Keratinocyte (primary cell): ENCODE results near the gene PGPEP1. TPM values are rescaled to one million over a fixed set of nuclear protein-coding genes. Genes with fewer than 3 reads are reported as not detected.

Experiments used
- DNase-seq: peaks from one replicate; pipeline ENCODE4 v3.0.0-alpha.2; 2011; ENCODE audit warnings: low read depth, missing footprints, low spot score
- FAIRE-seq: peaks from 2 replicates; lab custom pipeline; 2011; peaks lifted over from hg19 to GRCh38; lab: Jason Lieb, UNC
- H2AFZ ChIP-seq: 2 replicates; pipeline ENCODE4 v1.6.0; 2012; ENCODE audit warnings: low read length, control low read depth, inconsistent platforms; ENCODE audit not compliant: control insufficient read depth
- H3K27ac ChIP-seq: 2 replicates; pipeline ENCODE4 v1.5.1; 2011; ENCODE audit warnings: low read length; ENCODE audit not compliant: control insufficient read depth, insufficient read depth
- H3K27me3 ChIP-seq: 3 replicates; pipeline ENCODE4 v1.6.0; 2011; ENCODE audit warnings: low read length; ENCODE audit not compliant: control insufficient read depth, insufficient read depth; ENCODE audit errors: extremely low read depth
- H3K36me3 ChIP-seq, 2 experiments: 2 replicates in 1 of 2; 3 replicates in 1 of 2; pipeline ENCODE4 v1.5.1; 2011; ENCODE audit warnings: low read length in 2 of 2, mild to moderate bottlenecking in 1 of 2; ENCODE audit not compliant: control insufficient read depth in 2 of 2, insufficient read depth in 2 of 2; ENCODE audit errors: extremely low read depth in 1 of 2
- H3K4me1 ChIP-seq: 3 replicates; pipeline ENCODE4 v1.5.1; 2011; ENCODE audit warnings: low read length; ENCODE audit not compliant: control insufficient read depth, insufficient read depth; ENCODE audit errors: extremely low read depth
- H3K4me2 ChIP-seq: 3 replicates; pipeline ENCODE4 v1.6.0; 2011; ENCODE audit warnings: low read depth, low read length; ENCODE audit not compliant: control insufficient read depth, insufficient read depth; ENCODE audit errors: extremely low read depth
- H3K4me3 ChIP-seq, 3 experiments: fragments of 200-600 bp in 1 of 3; sonication (generic) in 1 of 3; 2 replicates in 2 of 3; 3 replicates in 1 of 3; pipeline ENCODE4 v1.5.1; 2011 to 2016; ENCODE audit warnings: low read length in 3 of 3, mild to moderate bottlenecking in 3 of 3, control low read depth in 2 of 3, inconsistent platforms in 1 of 3, low read depth in 1 of 3, mixed read lengths in 1 of 3, mixed run types in 1 of 3, moderate library complexity in 1 of 3; ENCODE audit not compliant: control insufficient read depth in 2 of 3, insufficient read depth in 2 of 3; ENCODE audit errors: extremely low read depth in 1 of 3
- H3K79me2 ChIP-seq: 2 replicates; pipeline ENCODE4 v1.6.0; 2012; ENCODE audit warnings: low read length; ENCODE audit not compliant: control insufficient read depth, insufficient read depth
- H3K9ac ChIP-seq: 3 replicates; pipeline ENCODE4 v1.6.0; 2011; ENCODE audit warnings: low read length; ENCODE audit not compliant: control insufficient read depth, insufficient read depth; ENCODE audit errors: extremely low read depth
- H3K9me1 ChIP-seq: 3 replicates; pipeline ENCODE4 v1.6.0; 2011; ENCODE audit warnings: low read length; ENCODE audit not compliant: control insufficient read depth, insufficient read depth; ENCODE audit errors: extremely low read depth
- H3K9me3 ChIP-seq: 2 replicates; pipeline ENCODE4 v1.5.1; 2012; ENCODE audit warnings: low read depth, low read length; ENCODE audit not compliant: control insufficient read depth
- H4K20me1 ChIP-seq: 3 replicates; pipeline ENCODE4 v1.6.0; 2011; ENCODE audit warnings: low read length; ENCODE audit not compliant: control insufficient read depth, insufficient read depth; ENCODE audit errors: extremely low read depth
- EZH2 ChIP-seq: IDR thresholded peaks from one replicate; pipeline ENCODE4 v1.6.1; 2012; ENCODE audit warnings: inconsistent platforms, mild to moderate bottlenecking, low read length, moderate library complexity
- dilution Hi-C: fragments of 300-500 bp; cut with MboI; formaldehyde crosslinking; loops from one replicate; pipeline ENCODE4 v1.7.0; 2020; ENCODE audit warnings: low sequenced_read_pairs; ENCODE audit not compliant: extremely low pct_ligation_motif_present
- polyA plus RNA-seq, 5 experiments: library from polyadenylated mRNA; depleted of rRNA in 3 of 5; stranded (reverse) in 3 of 5; stranded (forward) in 1 of 5; unstranded in 1 of 5; fragments of >200 nt; gene quantifications; 1 replicate in 1 of 5; 2 replicates in 3 of 5; 3 replicates in 1 of 5; pipeline versions ENCODE4 v1.2.1 to v1.2.3, GENCODE V29; 2011 to 2012; ENCODE audit warnings: missing spikeins in 2 of 5, low read depth in 1 of 5, low replicate concordance in 1 of 5
- TF ChIP-seq, protein P1 (sequence below), 3 experiments: IDR thresholded peaks in 1 of 3; conservative IDR thresholded peaks in 1 of 3; optimal IDR thresholded peaks in 1 of 3; 2 replicates in 2 of 3; 3 replicates in 1 of 3; pipeline versions ENCODE3 to v1.5.1; 2011; ENCODE audit warnings: low read length in 3 of 3, mild to moderate bottlenecking in 3 of 3, moderate library complexity in 2 of 3, control low read depth in 1 of 3, inconsistent platforms in 1 of 3; ENCODE audit not compliant: insufficient read depth in 2 of 3; ENCODE audit errors: extremely low read depth in 1 of 3

PGPEP1 gene
- polyA plus RNA-seq, 1 donor (not counting 4 experiments of a cell fraction or from before 2014, with no cell fraction given) = 5.6 TPM

DNA sequence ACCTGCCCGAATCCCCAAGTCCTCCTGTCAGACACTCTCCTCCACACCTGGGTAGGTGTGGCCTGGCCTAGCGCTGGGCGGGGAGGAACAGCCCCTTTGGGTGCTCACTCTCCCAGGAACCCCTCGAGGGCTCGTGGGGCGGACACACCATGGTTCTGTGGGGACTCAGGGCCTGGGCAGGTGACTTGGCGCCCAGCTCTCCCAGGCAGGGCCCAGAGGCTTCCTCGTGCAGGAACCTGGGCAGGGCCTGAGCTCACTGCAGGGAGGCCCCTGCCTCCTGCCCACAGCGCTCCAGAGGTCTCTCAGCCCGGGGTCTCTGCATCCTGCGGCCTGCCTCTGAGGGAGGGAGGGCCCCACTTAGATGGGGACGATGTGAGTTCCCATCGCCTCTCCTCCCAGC is 29.4 kb upstream of the PGPEP1 start:
- DNase-seq = no peak
- Histone ChIP-seq H4K20me1 (no peaks in the 10 kb centered on the region), H3K27me3 (no peaks in the 10 kb centered on the region), H3K4me2 (no peak overlapping the region), H3K4me1 (no peaks in the 10 kb centered on the region), H3K4me3 (no peak overlapping the region), H3K9me3 (no peaks in the 10 kb centered on the region), H3K9me1 (no peaks in the 10 kb centered on the region), H3K9ac (no peak overlapping the region), H3K27ac (no peak overlapping the region), H2AFZ (no peak overlapping the region), H3K79me2 (no peaks in the 10 kb centered on the region), H3K36me3 (peaks cover 33 to 44% of the 10 kb centered on the region in 2 experiments)
- FAIRE-seq = no peak
- TF ChIP-seq EZH2 = no peak
- TF ChIP-seq, protein P1, sequence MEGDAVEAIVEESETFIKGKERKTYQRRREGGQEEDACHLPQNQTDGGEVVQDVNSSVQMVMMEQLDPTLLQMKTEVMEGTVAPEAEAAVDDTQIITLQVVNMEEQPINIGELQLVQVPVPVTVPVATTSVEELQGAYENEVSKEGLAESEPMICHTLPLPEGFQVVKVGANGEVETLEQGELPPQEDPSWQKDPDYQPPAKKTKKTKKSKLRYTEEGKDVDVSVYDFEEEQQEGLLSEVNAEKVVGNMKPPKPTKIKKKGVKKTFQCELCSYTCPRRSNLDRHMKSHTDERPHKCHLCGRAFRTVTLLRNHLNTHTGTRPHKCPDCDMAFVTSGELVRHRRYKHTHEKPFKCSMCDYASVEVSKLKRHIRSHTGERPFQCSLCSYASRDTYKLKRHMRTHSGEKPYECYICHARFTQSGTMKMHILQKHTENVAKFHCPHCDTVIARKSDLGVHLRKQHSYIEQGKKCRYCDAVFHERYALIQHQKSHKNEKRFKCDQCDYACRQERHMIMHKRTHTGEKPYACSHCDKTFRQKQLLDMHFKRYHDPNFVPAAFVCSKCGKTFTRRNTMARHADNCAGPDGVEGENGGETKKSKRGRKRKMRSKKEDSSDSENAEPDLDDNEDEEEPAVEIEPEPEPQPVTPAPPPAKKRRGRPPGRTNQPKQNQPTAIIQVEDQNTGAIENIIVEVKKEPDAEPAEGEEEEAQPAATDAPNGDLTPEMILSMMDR (optimal IDR thresholded peaks at IDR 0.05 in 1 of 3, IDR thresholded peaks at IDR 0.05 in 1 of 3, conservative IDR thresholded peaks at IDR 0.05 in 1 of 3; ENCODE audit: extremely low read depth in 1 of 3, insufficient read depth in 2 of 3, low read length in 3 of 3) = no peak
- dilution Hi-C loops = no loop called here

DNA sequence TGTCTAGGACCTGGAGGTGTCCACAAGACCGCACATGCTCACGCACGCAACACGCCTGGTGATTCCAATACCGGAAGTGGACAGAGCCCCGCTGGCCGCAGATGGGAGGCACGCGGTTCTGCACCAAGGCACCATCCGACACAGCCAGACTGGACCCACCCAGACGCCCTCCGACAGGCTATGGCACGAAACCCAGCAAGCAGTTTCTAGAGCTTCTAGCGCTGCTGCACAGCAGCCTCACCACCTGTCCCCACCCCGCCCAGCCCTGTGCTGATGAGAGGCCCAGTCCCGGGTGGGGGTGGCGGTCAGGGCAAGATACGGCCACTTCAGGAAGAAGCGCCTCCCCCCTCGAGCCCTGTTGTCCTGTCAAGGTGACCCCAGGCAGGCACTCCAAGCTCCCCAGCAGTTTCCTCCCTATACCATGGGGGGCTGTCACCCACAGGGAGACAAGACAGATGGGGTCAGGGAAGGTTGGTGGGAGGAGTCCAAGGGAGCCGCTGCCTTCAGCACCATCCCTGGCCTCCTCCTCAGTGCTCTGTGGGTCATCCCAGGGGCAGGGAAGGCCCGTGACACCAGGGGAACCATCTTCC is 28.8 kb upstream of the PGPEP1 start:
- H3K36me3 ChIP-seq = peaks cover 30 to 43% of the 10 kb centered on the region in 2 experiments
- H3K27me3 ChIP-seq = no peaks in the 10 kb centered on the region
- H3K79me2 ChIP-seq = peaks cover 2% of the 10 kb centered on the region
- no peaks in the 10 kb centered on the region for H4K20me1 ChIP-seq
- no peak overlapping the region for H3K27ac ChIP-seq
- no peak overlapping the region for H3K9ac ChIP-seq
- dilution Hi-C loops = no loop called here
- no peak overlapping the region for H3K4me2 ChIP-seq
- no peaks in the 10 kb centered on the region for H3K9me3 ChIP-seq
- FAIRE-seq (no peak), DNase-seq (no peak)
- TF ChIP-seq, protein P1 (optimal IDR thresholded peaks at IDR 0.05 in 1 of 3, IDR thresholded peaks at IDR 0.05 in 1 of 3, conservative IDR thresholded peaks at IDR 0.05 in 1 of 3; ENCODE audit: extremely low read depth in 1 of 3, insufficient read depth in 2 of 3, low read length in 3 of 3) = no peak
- no peak for TF ChIP-seq EZH2
- H2AFZ ChIP-seq = no peak overlapping the region
- no peaks in the 10 kb centered on the region for H3K4me1 ChIP-seq
- no peaks in the 10 kb centered on the region for H3K9me1 ChIP-seq
- no peak overlapping the region for H3K4me3 ChIP-seq
